ENCODE data around the gene PPP1R7.

The PPP1R7 gene

DNA sequence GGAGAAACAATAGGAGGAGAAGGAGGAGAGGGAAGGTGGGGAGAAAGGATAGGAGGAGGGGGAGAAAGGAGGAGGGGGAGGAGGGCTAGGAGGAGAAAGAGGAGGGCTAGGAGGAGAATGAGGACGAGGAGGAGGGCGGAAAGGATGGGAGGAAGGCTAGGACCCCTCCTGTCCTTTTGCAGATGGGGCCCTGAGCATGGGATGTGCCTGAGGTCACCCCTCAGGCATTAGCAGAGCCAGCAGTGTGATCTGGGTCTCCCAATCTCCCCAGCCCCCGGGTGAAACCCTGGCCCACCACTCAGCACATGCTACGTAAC lies 37.6 kb downstream of the PPP1R7 start:
- Histone ChIP-seq H4K20me1 (ENCODE audit: insufficient read depth, low read length, poor library complexity, severe bottlenecking) (no peaks in the 10 kb centered on the region), H3K9ac (ENCODE audit: low read depth, low read length, poor library complexity, severe bottlenecking) (no peak overlapping the region), H3K27me3 (ENCODE audit: insufficient read depth, low read length, poor library complexity, severe bottlenecking) (no peaks in the 10 kb centered on the region), H3K4me2 (ENCODE audit: low read depth, low read length, poor library complexity, severe bottlenecking) (no peak overlapping the region), H3K79me2 (ENCODE audit: insufficient read depth, low read length) (no peaks in the 10 kb centered on the region), H3K9me3 (ENCODE audit: insufficient read depth, low read depth, low read length) (no peaks in the 10 kb centered on the region), H3K4me3 (ENCODE audit: low read length, poor library complexity, severe bottlenecking) (no peak overlapping the region), H3K9me2 (replicated peaks; ENCODE audit: low read depth, low read length) (no peaks in the 10 kb centered on the region), H3K36me3 (ENCODE audit: insufficient read depth, low read length) (peaks cover 10% of the 10 kb centered on the region; the same call in 1 of the 2 replicates), H3F3A (ENCODE audit: low read depth) (no peaks in the 10 kb centered on the region), H2AFZ (ENCODE audit: low read length) (no peak overlapping the region), H3K4me1 (ENCODE audit: insufficient read depth, low read length, poor library complexity, severe bottlenecking) (no peaks in the 10 kb centered on the region)
- TF ChIP-seq, protein P1, sequence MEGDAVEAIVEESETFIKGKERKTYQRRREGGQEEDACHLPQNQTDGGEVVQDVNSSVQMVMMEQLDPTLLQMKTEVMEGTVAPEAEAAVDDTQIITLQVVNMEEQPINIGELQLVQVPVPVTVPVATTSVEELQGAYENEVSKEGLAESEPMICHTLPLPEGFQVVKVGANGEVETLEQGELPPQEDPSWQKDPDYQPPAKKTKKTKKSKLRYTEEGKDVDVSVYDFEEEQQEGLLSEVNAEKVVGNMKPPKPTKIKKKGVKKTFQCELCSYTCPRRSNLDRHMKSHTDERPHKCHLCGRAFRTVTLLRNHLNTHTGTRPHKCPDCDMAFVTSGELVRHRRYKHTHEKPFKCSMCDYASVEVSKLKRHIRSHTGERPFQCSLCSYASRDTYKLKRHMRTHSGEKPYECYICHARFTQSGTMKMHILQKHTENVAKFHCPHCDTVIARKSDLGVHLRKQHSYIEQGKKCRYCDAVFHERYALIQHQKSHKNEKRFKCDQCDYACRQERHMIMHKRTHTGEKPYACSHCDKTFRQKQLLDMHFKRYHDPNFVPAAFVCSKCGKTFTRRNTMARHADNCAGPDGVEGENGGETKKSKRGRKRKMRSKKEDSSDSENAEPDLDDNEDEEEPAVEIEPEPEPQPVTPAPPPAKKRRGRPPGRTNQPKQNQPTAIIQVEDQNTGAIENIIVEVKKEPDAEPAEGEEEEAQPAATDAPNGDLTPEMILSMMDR (conservative IDR thresholded peaks at IDR 0.05; ENCODE audit: low read length) = no peak
- no peak for TF ChIP-seq EZH2phosphoT487 (IDR thresholded peaks at IDR 0.05; ENCODE audit: borderline replicate concordance)

DNA sequence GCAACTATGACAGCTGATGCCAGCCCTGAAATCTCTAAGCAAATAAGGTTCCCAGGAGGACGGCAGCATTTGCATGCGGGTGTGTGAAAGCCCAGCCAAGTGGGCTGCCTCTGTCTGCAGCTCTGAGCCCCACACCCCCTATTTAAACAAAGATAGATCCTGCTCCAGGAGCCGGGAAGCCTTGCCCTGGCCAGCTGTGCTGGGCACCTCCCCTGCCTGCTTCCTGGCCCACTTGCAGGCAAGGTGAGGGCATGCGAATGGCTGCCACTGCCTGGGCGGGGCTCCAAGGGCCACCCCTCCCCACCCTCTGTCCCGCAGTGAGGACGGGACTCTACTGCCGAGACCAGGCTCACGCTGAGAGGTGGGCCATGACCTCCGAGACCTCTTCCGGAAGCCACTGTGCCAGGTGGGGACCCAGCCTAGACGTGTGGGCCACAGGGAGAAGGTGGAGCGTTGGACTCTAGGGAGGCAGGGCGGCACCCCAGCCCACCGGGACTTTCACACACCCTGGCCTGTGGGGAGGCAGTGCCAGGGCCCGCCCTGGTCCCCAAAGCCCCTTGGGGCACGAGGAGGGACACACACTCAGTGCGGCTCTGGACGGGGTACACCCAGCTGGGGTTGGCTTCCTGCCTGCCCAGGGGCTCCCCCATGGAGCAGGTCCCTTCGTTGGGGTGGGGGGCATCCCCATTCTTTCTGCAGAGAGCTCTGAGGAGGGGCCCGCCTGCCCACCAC lies 38.3 kb downstream of the PPP1R7 start, which contains the start of gene ANO7:
TSS of gene ANO7 (plus strand) at position 317 of the 732 bp plus-strand sequence. CDS start 1,387 bp downstream, outside the sequence.
- Histone ChIP-seq H3K79me2 (ENCODE audit: insufficient read depth, low read length) (no peaks in the 10 kb centered on the region), H3K9ac (ENCODE audit: low read depth, low read length, poor library complexity, severe bottlenecking) (no peak within 1 kb of the TSS), H3K36me3 (ENCODE audit: insufficient read depth, low read length) (peaks cover 3% of the 10 kb centered on the region; the same call in 1 of the 2 replicates), H4K20me1 (ENCODE audit: insufficient read depth, low read length, poor library complexity, severe bottlenecking) (no peaks in the 10 kb centered on the region), H3K9me3 (ENCODE audit: insufficient read depth, low read depth, low read length) (no peaks in the 10 kb centered on the region), H3K4me2 (ENCODE audit: low read depth, low read length, poor library complexity, severe bottlenecking) (no peak within 1 kb of the TSS), H2AFZ (ENCODE audit: low read length) (no peak within 1 kb of the TSS), H3F3A (ENCODE audit: low read depth) (no peaks in the 10 kb centered on the region), H3K4me1 (ENCODE audit: insufficient read depth, low read length, poor library complexity, severe bottlenecking) (no peaks in the 10 kb centered on the region), H3K27me3 (ENCODE audit: insufficient read depth, low read length, poor library complexity, severe bottlenecking) (no peaks in the 10 kb centered on the region), H3K4me3 (ENCODE audit: low read length, poor library complexity, severe bottlenecking) (no peak within 1 kb of the TSS), H3K9me2 (replicated peaks; ENCODE audit: low read depth, low read length) (no peaks in the 10 kb centered on the region)
- TF ChIP-seq, protein P1 (conservative IDR thresholded peaks at IDR 0.05; ENCODE audit: low read length) = no peak
- TF ChIP-seq EZH2phosphoT487 (IDR thresholded peaks at IDR 0.05; ENCODE audit: borderline replicate concordance) = no peak

DNA sequence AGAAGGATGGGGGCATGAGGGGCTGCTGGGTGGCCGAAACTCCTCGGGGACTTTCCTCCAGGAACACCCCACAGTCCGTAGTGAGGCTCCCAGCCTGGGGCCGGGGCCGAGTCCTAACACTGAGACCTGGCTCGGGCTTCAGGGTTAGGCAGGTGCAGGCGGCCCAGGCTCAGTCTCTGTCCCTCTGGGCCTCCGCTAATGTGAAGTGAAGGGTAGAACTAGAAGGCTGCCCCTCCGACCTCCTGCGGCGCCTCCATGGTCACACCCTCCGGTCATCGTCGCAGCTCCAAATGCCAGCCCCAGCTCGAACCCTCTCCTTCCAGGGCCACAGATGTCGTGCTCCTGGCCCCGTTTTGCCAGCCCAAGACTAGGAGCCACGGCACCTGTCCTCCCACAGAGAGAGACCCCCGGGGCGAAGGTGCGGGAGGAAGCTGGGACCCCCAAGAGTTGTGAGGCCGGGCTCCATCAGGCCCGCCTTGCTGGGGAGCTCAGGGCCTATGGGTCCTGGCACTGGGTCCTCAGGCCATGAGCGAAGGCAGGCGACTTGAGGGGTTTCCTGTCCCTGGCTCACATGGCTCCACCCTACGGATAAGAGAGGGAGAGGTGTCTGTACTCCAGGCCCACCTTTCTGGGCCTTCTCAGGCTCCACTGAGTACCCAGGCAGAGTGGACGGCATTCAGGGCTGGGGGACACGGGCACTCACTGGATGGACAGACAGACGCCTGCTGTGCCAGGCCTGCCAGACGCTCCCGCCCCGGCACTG lies 39.0 kb downstream of the PPP1R7 start:
- Histone ChIP-seq H3K27me3 (ENCODE audit: insufficient read depth, low read length, poor library complexity, severe bottlenecking) (no peaks in the 10 kb centered on the region), H3K4me3 (ENCODE audit: low read length, poor library complexity, severe bottlenecking) (no peak overlapping the region), H3K4me2 (ENCODE audit: low read depth, low read length, poor library complexity, severe bottlenecking) (no peak overlapping the region), H3K9ac (ENCODE audit: low read depth, low read length, poor library complexity, severe bottlenecking) (no peak overlapping the region), H2AFZ (ENCODE audit: low read length) (no peak overlapping the region), H3K9me2 (replicated peaks; ENCODE audit: low read depth, low read length) (no peaks in the 10 kb centered on the region), H3K9me3 (ENCODE audit: insufficient read depth, low read depth, low read length) (no peaks in the 10 kb centered on the region), H3K4me1 (ENCODE audit: insufficient read depth, low read length, poor library complexity, severe bottlenecking) (no peaks in the 10 kb centered on the region), H4K20me1 (ENCODE audit: insufficient read depth, low read length, poor library complexity, severe bottlenecking) (no peaks in the 10 kb centered on the region), H3F3A (ENCODE audit: low read depth) (no peaks in the 10 kb centered on the region), H3K36me3 (ENCODE audit: insufficient read depth, low read length) (no peaks in the 10 kb centered on the region), H3K79me2 (ENCODE audit: insufficient read depth, low read length) (no peaks in the 10 kb centered on the region)
- TF ChIP-seq, protein P1 (conservative IDR thresholded peaks at IDR 0.05; ENCODE audit: low read length) = no peak
- TF ChIP-seq EZH2phosphoT487 (IDR thresholded peaks at IDR 0.05; ENCODE audit: borderline replicate concordance) = no peak

All from Loucy (cell line).